GM15510 (cell line): Measurements from ENCODE around the gene EIF2S3B.

Source experiments
- POLR2A ChIP-seq: IDR thresholded peaks from 3 replicates; pipeline ENCODE4 v1.6.1; 2011; ENCODE audit warnings: borderline replicate concordance; ENCODE audit not compliant: insufficient read length; ENCODE audit errors: extremely low read depth

EIF2S3B gene

GRCh38 chr12:10505620-10506019, at the start of gene EIF2S3B:
TSS of gene EIF2S3B (plus strand) at chr12:10505890. CDS start at chr12:10505903, 13 bp downstream.
- TF ChIP-seq POLR2A: no peak

GRCh38 chr12:10456856-10457255, 48.8 kb upstream of the EIF2S3B start:
- TF ChIP-seq POLR2A: no peak

- TF ChIP-seq POLR2A: no peak
Observed at GRCh38 chr12:10457760-10458159, 47.9 kb upstream of the EIF2S3B start.

GRCh38 chr12:10466311-10466710, 39.4 kb upstream of the EIF2S3B start:
- TF ChIP-seq POLR2A: no peak

GRCh38 chr12:10469701-10470100, 36.0 kb upstream of the EIF2S3B start:
- no peak for TF ChIP-seq POLR2A

- TF ChIP-seq POLR2A: no peak
Observed at GRCh38 chr12:10491766-10492165, 13.9 kb upstream of the EIF2S3B start.

GRCh38 chr12:10497602-10498001, 8.1 kb upstream of the EIF2S3B start:
- TF ChIP-seq POLR2A: no peak

- TF ChIP-seq POLR2A: no peak
Observed at GRCh38 chr12:10498042-10498441, 7.6 kb upstream of the EIF2S3B start.

- no peak for TF ChIP-seq POLR2A
Observed at GRCh38 chr12:10501030-10501429, 4.7 kb upstream of the EIF2S3B start.

- no peak for TF ChIP-seq POLR2A
Observed at GRCh38 chr12:10503460-10503859, 2.2 kb upstream of the EIF2S3B start.

GRCh38 chr12:10511756-10512355, 6.2 kb downstream of the EIF2S3B start:
- TF ChIP-seq POLR2A: no peak

- no peak for TF ChIP-seq POLR2A
Observed at GRCh38 chr12:10512798-10513197, 7.1 kb downstream of the EIF2S3B start.

- TF ChIP-seq POLR2A: no peak
Observed at GRCh38 chr12:10521555-10521954, 15.9 kb downstream of the EIF2S3B start.

- TF ChIP-seq POLR2A: no peak
Observed at GRCh38 chr12:10528174-10528953, 22.7 kb downstream of the EIF2S3B start.

- no peak for TF ChIP-seq POLR2A
Observed at GRCh38 chr12:10529603-10530002, 23.9 kb downstream of the EIF2S3B start.

GRCh38 chr12:10537721-10538120, 32.0 kb downstream of the EIF2S3B start:
- no peak for TF ChIP-seq POLR2A
